ENCODE measurements around the gene TPSAB1. TPM values are rescaled to one million over a fixed set of nuclear protein-coding genes. Genes with fewer than 3 reads are reported as not detected.

The TPSAB1 gene
- total RNA-seq = not detected in 2 replicates

DNA sequence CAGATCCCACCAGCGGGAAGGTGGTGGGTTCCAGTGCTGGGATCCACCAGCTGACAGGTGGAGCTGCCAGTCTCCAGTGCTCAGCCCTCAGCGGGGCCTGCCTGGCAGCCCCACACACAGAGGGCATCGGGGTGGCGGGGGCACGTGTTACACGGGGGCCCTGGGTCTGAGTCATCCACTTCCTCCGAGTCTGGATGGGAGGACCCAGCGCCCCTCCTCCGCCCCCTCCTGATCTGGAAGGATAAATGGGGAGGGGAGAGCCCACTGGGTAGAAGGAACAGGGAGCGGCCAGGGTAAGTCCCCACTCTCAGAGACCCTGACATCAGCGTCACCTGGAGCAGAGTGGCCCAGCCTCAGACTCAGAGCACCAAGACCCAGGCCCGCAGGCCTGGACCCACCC, at the start of gene TPSAB1:
Gene TPSAB1 (plus strand): TSS at position 270 of the 400 bp plus-strand sequence. CDS start 234 bp downstream, outside the sequence.

DNA sequence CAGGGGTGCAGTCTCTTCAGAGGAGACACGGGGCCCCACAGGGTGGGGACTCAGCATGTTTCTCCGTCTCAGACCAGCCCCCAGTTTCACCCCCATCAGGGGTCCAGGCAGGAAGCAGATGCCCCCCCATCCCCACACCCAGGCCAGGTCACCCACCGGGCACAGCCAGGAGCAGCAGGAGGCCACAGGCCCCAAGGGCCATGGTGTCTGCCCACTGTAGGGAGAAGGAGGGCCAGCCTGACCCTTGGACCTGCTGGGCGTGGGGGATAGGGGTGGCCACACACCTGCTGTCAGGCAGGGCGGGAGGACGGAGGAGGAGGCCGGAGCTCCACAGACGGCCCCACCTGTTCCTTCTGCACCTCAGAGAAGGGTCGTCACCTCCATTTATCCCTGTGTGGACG, 15.5 kb upstream of the TPSAB1 start, which contains the start of gene TPSG1:
Gene TPSG1 (minus strand): TSS at position 218 of the 401 bp plus-strand sequence. CDS start 16 bp downstream, at position 202.

DNA sequence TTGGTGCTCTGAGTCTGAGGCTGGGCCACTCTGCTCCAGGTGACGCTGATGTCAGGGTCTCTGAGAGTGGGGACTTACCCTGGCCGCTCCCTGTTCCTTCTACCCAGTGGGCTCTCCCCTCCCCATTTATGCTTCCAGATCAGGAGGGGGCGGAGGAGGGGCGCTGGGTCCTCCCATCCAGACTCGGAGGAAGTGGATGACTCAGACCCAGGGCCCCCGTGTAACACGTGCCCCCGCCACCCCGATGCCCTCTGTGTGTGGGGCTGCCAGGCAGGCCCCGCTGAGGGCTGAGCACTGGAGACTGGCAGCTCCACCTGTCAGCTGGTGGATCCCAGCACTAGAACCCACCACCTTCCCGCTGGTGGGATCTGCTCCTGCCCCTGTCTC, 10.4 kb upstream of the TPSAB1 start, which contains the start of gene TPSB2:
Gene TPSB2 (minus strand): TSS at position 101 of the 387 bp plus-strand sequence. CDS start 233 bp downstream, outside the sequence.

DNA sequence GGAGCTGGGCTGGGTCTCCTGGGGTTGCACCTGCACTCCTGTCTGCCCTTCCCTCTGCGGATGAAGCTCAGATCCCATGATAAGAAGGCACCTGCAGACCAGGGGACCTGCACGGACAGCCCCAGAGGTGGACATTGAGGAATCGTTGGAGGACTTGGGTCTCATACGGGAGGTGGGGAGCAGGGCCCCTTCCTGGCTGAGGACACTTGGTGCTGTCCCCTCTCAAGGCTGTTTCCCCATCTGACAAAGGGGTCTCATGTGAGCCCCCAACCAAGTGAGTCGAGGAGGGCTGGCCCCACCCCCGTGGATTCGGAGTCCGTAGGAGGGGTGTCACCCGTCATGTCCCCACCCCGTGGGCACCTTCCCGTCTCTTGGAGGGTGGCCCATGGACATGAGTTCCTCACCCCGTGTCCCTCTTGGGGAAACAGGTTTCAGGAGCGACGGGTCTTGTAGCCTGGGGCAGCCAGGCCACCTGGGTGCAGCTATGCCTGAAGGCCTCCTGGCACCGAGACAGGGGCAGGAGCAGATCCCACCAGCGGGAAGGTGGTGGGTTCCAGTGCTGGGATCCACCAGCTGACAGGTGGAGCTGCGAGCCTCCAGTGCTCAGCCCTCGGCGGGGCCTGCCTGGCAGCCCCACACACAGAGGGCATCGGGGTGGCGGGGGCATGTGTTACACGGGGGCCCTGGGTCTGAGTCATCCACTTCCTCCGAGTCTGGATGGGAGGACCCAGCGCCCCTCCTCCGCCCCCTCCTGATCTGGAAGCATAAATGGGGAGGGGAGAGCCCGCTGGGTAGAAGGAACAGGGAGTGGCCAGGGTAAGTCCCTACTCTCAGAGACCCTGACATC, 15.0 kb downstream of the TPSAB1 start, which contains the start of gene TPSD1:
Gene TPSD1 (plus strand): TSS at position 794 of the 847 bp plus-strand sequence. CDS start 212 bp downstream, outside the sequence.

Other genes with a start within 250 kb of the TPSAB1 start
- gene SSTR5, start 168.0 kb upstream of the TPSAB1 start, total RNA-seq = not detected in 2 replicates
- gene C1QTNF8, start 144.5 kb upstream of the TPSAB1 start, total RNA-seq = not detected in 2 replicates
- gene CACNA1H, start 87.6 kb upstream of the TPSAB1 start, total RNA-seq = 13.0 and 14.9 TPM in 2 replicates
- gene TPSG1, start 15.4 kb upstream of the TPSAB1 start, total RNA-seq = not detected in 2 replicates
- not detected in 2 replicates for gene TPSB2, start 10.5 kb upstream of the TPSAB1 start, total RNA-seq
- gene TPSD1, start 15.4 kb downstream of the TPSAB1 start, total RNA-seq = not detected in 2 replicates
- 45.4 and 62.9 TPM in 2 replicates for gene UBE2I, start 68.9 kb downstream of the TPSAB1 start, total RNA-seq
- gene BAIAP3, start 92.9 kb downstream of the TPSAB1 start, total RNA-seq = 0.38 and 0.56 TPM in 2 replicates
- 60.6 and 112 TPM in 2 replicates for gene TSR3, start 111.2 kb downstream of the TPSAB1 start, total RNA-seq
- 23.6 and 69.1 TPM in 2 replicates for gene GNPTG, start 111.2 kb downstream of the TPSAB1 start, total RNA-seq
- gene UNKL, start 174.0 kb downstream of the TPSAB1 start, total RNA-seq = 7.6 and 9.8 TPM in 2 replicates
- gene UQCC4, start 180.0 kb downstream of the TPSAB1 start, total RNA-seq = 9.0 and 21.1 TPM in 2 replicates
- not detected in 2 replicates for gene PERCC1, start 190.4 kb downstream of the TPSAB1 start, total RNA-seq
- 1.4 TPM in 1 of 2 replicates, not detected in the other for gene CCDC154, start 203.9 kb downstream of the TPSAB1 start, total RNA-seq
- gene CLCN7, start 234.3 kb downstream of the TPSAB1 start, total RNA-seq = 50.6 and 80.9 TPM in 2 replicates
- 0.19 TPM in 1 of 2 replicates, not detected in the other for gene PTX4, start 248.2 kb downstream of the TPSAB1 start, total RNA-seq